Measurements from ENCODE around the gene RPP14.

RPP14 gene

DNA sequence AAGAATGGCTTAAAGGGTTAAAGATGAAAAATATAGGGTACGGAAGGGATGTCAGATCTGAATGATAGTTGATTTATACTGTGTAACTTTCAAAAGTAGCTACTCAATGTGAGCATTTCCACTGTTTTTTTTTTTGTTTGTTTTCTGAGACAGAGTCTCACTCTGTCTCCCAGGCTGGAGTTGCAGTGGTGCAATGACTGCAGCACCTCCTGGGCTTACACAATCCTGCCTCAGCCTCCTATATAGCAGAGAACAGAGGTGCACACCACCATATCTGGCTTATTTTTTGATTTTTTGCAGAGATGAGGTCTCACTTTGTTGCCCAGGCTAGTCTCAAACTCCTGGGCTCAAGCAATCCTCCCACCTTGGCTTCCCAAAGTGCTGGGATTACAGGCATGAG is 16.7 kb downstream of the RPP14 start:
- ATAC-seq: no peak
- TF ChIP-seq ESRRG (CRISPR knock-in tag; IDR thresholded peaks at IDR 0.05): no peak
- no peak for TF ChIP-seq CSDC2 (CRISPR knock-in tag; IDR thresholded peaks at IDR 0.05)
- TF ChIP-seq, protein P1, sequence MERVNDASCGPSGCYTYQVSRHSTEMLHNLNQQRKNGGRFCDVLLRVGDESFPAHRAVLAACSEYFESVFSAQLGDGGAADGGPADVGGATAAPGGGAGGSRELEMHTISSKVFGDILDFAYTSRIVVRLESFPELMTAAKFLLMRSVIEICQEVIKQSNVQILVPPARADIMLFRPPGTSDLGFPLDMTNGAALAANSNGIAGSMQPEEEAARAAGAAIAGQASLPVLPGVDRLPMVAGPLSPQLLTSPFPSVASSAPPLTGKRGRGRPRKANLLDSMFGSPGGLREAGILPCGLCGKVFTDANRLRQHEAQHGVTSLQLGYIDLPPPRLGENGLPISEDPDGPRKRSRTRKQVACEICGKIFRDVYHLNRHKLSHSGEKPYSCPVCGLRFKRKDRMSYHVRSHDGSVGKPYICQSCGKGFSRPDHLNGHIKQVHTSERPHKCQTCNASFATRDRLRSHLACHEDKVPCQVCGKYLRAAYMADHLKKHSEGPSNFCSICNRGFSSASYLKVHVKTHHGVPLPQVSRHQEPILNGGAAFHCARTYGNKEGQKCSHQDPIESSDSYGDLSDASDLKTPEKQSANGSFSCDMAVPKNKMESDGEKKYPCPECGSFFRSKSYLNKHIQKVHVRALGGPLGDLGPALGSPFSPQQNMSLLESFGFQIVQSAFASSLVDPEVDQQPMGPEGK (CRISPR knock-in tag; IDR thresholded peaks at IDR 0.05; ENCODE audit: borderline replicate concordance): no peak
- TF ChIP-seq OSR1 (CRISPR knock-in tag; IDR thresholded peaks at IDR 0.05): no peak
- no peak for TF ChIP-seq ZFP3 (CRISPR knock-in tag; IDR thresholded peaks at IDR 0.05)
- no peak for TF ChIP-seq ZC3H10 (CRISPR knock-in tag; IDR thresholded peaks at IDR 0.05)
- TF ChIP-seq, protein P2, sequence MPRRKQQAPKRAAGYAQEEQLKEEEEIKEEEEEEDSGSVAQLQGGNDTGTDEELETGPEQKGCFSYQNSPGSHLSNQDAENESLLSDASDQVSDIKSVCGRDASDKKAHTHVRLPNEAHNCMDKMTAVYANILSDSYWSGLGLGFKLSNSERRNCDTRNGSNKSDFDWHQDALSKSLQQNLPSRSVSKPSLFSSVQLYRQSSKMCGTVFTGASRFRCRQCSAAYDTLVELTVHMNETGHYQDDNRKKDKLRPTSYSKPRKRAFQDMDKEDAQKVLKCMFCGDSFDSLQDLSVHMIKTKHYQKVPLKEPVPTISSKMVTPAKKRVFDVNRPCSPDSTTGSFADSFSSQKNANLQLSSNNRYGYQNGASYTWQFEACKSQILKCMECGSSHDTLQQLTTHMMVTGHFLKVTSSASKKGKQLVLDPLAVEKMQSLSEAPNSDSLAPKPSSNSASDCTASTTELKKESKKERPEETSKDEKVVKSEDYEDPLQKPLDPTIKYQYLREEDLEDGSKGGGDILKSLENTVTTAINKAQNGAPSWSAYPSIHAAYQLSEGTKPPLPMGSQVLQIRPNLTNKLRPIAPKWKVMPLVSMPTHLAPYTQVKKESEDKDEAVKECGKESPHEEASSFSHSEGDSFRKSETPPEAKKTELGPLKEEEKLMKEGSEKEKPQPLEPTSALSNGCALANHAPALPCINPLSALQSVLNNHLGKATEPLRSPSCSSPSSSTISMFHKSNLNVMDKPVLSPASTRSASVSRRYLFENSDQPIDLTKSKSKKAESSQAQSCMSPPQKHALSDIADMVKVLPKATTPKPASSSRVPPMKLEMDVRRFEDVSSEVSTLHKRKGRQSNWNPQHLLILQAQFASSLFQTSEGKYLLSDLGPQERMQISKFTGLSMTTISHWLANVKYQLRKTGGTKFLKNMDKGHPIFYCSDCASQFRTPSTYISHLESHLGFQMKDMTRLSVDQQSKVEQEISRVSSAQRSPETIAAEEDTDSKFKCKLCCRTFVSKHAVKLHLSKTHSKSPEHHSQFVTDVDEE (CRISPR knock-in tag; IDR thresholded peaks at IDR 0.05): no peak
- TF ChIP-seq ARNTL (CRISPR knock-in tag; IDR thresholded peaks at IDR 0.05; ENCODE audit: borderline replicate concordance, low read depth): no peak
- no peak for TF ChIP-seq ZNF70 (CRISPR knock-in tag; IDR thresholded peaks at IDR 0.05)
- TF ChIP-seq, protein P3, sequence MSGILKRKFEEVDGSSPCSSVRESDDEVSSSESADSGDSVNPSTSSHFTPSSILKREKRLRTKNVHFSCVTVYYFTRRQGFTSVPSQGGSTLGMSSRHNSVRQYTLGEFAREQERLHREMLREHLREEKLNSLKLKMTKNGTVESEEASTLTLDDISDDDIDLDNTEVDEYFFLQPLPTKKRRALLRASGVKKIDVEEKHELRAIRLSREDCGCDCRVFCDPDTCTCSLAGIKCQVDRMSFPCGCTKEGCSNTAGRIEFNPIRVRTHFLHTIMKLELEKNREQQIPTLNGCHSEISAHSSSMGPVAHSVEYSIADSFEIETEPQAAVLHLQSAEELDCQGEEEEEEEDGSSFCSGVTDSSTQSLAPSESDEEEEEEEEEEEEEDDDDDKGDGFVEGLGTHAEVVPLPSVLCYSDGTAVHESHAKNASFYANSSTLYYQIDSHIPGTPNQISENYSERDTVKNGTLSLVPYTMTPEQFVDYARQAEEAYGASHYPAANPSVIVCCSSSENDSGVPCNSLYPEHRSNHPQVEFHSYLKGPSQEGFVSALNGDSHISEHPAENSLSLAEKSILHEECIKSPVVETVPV (CRISPR knock-in tag; IDR thresholded peaks at IDR 0.05): no peak
- no peak for TF ChIP-seq TCF4 (CRISPR knock-in tag; IDR thresholded peaks at IDR 0.05; ENCODE audit: borderline replicate concordance)
- no peak for TF ChIP-seq PPARA (CRISPR knock-in tag; IDR thresholded peaks at IDR 0.05; ENCODE audit: borderline replicate concordance)
- TF ChIP-seq, protein P4, sequence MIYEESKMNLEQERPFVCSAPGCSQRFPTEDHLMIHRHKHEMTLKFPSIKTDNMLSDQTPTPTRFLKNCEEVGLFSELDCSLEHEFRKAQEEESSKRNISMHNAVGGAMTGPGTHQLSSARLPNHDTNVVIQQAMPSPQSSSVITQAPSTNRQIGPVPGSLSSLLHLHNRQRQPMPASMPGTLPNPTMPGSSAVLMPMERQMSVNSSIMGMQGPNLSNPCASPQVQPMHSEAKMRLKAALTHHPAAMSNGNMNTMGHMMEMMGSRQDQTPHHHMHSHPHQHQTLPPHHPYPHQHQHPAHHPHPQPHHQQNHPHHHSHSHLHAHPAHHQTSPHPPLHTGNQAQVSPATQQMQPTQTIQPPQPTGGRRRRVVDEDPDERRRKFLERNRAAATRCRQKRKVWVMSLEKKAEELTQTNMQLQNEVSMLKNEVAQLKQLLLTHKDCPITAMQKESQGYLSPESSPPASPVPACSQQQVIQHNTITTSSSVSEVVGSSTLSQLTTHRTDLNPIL (CRISPR knock-in tag; IDR thresholded peaks at IDR 0.05; ENCODE audit: low read depth): no peak
- TF ChIP-seq ZNF565 (CRISPR knock-in tag; conservative IDR thresholded peaks at IDR 0.05; ENCODE audit: low read depth): no peak
- TF ChIP-seq, protein P5, sequence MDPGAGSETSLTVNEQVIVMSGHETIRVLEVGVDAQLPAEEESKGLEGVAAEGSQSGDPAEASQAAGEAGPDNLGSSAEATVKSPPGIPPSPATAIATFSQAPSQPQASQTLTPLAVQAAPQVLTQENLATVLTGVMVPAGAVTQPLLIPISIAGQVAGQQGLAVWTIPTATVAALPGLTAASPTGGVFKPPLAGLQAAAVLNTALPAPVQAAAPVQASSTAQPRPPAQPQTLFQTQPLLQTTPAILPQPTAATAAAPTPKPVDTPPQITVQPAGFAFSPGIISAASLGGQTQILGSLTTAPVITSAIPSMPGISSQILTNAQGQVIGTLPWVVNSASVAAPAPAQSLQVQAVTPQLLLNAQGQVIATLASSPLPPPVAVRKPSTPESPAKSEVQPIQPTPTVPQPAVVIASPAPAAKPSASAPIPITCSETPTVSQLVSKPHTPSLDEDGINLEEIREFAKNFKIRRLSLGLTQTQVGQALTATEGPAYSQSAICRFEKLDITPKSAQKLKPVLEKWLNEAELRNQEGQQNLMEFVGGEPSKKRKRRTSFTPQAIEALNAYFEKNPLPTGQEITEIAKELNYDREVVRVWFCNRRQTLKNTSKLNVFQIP (CRISPR knock-in tag; IDR thresholded peaks at IDR 0.05; ENCODE audit: borderline replicate concordance, low read depth): no peak
- TF ChIP-seq RARB (CRISPR knock-in tag; IDR thresholded peaks at IDR 0.05): no peak
- TF ChIP-seq ZNF8 (CRISPR knock-in tag; IDR thresholded peaks at IDR 0.05): no peak
- no peak for TF ChIP-seq GLIS3 (CRISPR knock-in tag; IDR thresholded peaks at IDR 0.05)
- TF ChIP-seq ZFP30 (CRISPR knock-in tag; IDR thresholded peaks at IDR 0.05): no peak

DNA sequence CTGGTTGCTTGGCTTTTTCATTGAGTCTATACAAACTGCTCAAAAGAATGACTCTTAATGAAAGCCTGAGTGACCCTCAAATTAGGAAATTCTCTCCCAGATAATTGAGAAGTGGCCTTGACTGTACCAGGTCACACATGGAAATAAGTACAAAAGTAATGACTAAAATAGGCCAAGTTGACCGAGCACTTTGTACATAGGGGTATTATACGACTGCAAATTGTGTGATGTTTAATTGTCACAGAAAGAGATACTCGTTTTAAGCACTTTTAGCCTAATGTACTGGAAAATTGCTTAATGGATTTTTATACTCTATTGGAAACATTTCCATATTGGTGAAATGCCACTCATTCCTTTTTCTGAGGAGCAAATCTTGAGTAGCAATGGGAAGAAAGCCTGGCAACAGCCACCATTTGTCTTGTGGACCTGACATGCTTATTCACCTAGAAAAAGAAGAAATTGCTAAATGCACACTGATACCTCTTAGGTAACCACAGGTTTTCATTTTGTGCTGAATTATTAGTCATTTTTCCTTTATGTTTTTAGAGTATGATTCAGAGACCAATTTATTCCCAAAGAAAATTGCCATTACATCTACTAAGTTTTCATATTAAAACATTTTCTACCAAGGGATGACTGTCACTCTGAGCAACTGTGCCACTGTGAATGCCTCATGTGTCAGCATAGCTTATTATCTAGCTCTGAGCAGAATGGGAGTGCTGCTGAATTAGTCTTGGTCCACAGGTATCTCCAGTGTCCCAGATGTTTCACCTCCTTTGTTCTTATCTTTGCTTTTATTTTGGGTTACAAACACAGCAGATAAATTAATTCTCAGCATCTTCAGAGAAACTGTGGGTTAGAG is 17.7 kb downstream of the RPP14 start:
- no peak for ATAC-seq
- no peak for TF ChIP-seq TOX (CRISPR knock-in tag; IDR thresholded peaks at IDR 0.05; ENCODE audit: borderline replicate concordance)
- TF ChIP-seq ZC3H10 (CRISPR knock-in tag; IDR thresholded peaks at IDR 0.05): no peak
- TF ChIP-seq, protein P1 (CRISPR knock-in tag; IDR thresholded peaks at IDR 0.05; ENCODE audit: borderline replicate concordance): no peak
- no peak for TF ChIP-seq ZNF8 (CRISPR knock-in tag; IDR thresholded peaks at IDR 0.05)

Measured in SK-N-SH treated with all-trans-retinoic acid at 6 μM for 48 hours (cell line).